Measurements from ENCODE around the gene PRKAG1. TPM values are rescaled to one million over a fixed set of nuclear protein-coding genes. Genes with fewer than 3 reads are reported as not detected.

Gene PRKAG1
- total RNA-seq, 4 donors from 2014 or later: 55.9 to 79.9 (median 64.2) TPM

DNA sequence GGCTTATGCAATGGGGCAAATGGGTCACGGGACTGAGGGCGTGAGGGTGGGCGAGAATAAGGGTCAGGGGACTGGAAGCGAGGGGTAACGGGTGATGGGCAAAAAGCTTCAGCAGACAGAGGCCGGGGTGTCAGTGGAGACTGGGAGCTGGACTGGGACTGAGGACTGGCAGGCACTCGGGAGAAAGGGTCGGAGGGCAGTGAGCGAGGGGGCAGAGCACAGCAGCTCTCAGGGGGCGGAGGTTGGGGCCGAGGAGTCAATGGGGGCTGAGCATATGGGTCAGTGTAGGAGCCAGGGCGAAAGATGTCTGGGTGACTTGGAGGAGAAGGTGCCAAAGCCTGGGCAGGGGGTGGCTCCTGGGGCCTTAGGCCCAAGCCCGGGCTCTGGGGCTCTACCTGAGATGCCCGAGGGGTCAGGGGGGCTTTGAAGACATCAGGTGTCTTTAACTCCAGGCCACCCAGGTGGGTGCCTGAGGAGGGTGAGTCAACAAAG is 21.8 kb upstream of the PRKAG1 start:
- 86 to 87% methylated on average over 3 to 14 of the region's 14 CpGs for WGBS, 2 donors (ENCODE audit: low coverage in 1 of 2)
- ATAC-seq: peak; percentile 13

DNA sequence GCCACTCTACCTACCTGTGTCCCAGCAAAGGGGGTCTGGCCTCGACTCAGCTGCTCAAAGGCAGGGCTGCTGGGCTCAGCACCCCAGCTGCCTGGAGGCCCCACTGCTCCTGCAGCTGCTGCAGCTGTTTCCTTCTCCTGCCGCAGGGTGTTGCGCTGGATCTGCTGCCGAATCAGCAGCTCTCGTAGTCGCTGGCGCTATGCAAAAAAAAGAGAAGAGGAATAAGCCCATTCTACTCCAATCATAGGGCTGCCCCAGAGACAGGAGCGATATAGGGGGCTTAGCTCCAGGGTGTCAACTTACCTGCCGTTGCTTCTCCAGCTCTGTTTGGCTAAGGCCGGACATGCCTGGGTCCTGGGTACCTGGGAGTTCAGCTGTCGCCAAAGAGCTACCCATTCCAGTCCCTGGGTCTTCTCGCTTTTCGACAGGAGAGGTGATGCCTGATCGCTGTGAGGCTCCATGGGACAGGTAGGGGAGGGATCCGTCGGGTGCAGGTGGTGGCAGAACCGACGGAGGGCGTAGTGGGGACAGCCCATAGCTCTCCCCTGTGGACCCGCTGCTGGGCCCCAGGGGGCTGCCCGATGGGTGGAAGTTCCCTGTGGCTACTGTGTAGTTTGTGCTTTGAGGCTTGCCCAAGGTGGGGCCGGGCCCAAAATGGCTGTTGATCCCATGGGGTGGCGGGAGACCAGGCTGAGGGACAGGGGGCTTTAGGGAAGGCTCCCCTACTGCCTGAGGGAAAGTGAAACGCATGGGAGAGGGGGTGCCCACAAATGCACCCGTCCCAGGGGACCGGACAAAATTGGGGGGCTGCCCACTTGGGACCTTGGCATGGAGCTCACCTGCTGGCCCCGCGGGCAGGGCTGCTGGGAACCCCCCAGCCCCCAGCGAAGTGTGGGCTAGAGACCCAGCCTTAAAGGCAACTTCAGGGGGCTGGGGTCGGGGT is 21.1 kb upstream of the PRKAG1 start:
- no peak overlapping the region for H3K27ac ChIP-seq
- no peaks in the 10 kb centered on the region for H3K4me1 ChIP-seq
- no peaks in the 10 kb centered on the region for H3K27me3 ChIP-seq
- H3K4me3 ChIP-seq: no peak overlapping the region
- H3K9me3 ChIP-seq: no peaks in the 10 kb centered on the region
- 76 to 83% methylated on average over 1 to 6 of the region's 30 CpGs for whole genome bisulfite sequencing, 2 donors (ENCODE audit: low coverage in 1 of 2)
- H3K36me3 ChIP-seq: peaks cover 0 to 94% of the 10 kb centered on the region in 2 donors
- ATAC-seq: no peak
- TF ChIP-seq POLR2A (IDR thresholded peaks at IDR 0.05) (no peak), POLR2AphosphoS5 (IDR thresholded peaks at IDR 0.05) (no peak), EP300 (IDR thresholded peaks at IDR 0.05) (no peak)
- TF ChIP-seq, protein P1, sequence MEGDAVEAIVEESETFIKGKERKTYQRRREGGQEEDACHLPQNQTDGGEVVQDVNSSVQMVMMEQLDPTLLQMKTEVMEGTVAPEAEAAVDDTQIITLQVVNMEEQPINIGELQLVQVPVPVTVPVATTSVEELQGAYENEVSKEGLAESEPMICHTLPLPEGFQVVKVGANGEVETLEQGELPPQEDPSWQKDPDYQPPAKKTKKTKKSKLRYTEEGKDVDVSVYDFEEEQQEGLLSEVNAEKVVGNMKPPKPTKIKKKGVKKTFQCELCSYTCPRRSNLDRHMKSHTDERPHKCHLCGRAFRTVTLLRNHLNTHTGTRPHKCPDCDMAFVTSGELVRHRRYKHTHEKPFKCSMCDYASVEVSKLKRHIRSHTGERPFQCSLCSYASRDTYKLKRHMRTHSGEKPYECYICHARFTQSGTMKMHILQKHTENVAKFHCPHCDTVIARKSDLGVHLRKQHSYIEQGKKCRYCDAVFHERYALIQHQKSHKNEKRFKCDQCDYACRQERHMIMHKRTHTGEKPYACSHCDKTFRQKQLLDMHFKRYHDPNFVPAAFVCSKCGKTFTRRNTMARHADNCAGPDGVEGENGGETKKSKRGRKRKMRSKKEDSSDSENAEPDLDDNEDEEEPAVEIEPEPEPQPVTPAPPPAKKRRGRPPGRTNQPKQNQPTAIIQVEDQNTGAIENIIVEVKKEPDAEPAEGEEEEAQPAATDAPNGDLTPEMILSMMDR (IDR thresholded peaks at IDR 0.05): no peak

More for the DNA sequence above, 21.8 kb upstream of the PRKAG1 start:
- TF ChIP-seq POLR2AphosphoS5 (IDR thresholded peaks at IDR 0.05): no peak
- H3K27me3 ChIP-seq: no peaks in the 10 kb centered on the region
- no peak overlapping the region for H3K27ac ChIP-seq
- no peaks in the 10 kb centered on the region for H3K9me3 ChIP-seq
- H3K36me3 ChIP-seq: peaks cover 0 to 94% of the 10 kb centered on the region in 2 donors
- H3K4me3 ChIP-seq: no peak overlapping the region
- no peaks in the 10 kb centered on the region for H3K4me1 ChIP-seq

DNA sequence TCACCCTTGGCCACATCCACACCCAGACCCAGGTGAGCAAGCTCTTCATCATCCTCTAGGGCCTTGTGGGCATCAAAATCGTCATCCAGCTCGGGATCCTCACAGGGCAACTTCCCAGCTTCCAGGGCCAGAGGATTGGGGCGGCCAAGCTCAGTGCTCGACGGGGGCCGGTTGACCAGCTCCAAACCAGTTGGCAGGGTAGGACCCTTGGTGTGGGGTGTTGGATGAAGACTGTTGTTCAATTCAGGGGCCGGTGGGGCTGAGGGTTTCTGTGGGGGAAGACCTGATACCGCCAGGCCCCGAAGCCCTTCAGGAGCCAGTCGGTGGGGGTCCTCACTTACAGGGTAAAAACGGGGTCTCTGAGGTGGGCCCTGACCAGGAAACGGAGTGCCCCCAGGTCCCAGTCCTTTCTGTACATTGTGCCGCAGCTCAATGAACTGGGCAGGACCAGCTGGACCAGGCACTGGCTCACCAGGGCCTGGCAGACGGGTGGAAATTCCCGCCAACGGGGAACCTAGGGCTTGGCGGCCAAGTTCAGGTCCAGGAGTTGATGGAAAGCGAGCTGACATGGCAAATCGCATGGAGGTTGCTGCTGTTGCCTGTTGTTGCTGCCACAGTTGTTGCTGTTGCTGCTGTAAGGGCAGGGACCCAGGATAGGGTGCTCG is 19.8 kb upstream of the PRKAG1 start:
- H3K4me3 ChIP-seq: no peak overlapping the region
- 90 to 92% methylated on average over 2 to 3 of the region's 20 CpGs for WGBS, 2 donors (ENCODE audit: low coverage in 1 of 2)
- peaks cover 0 to 94% of the 10 kb centered on the region in 2 donors for H3K36me3 ChIP-seq
- H3K27ac ChIP-seq: no peak overlapping the region
- peaks cover 0 to 11% (median 0%) of the 10 kb centered on the region in 3 donors for H3K4me1 ChIP-seq
- H3K9me3 ChIP-seq: no peaks in the 10 kb centered on the region
- no peak for ATAC-seq
- TF ChIP-seq, protein P1 (IDR thresholded peaks at IDR 0.05): no peak
- no peak for TF ChIP-seq POLR2AphosphoS5 (IDR thresholded peaks at IDR 0.05)
- TF ChIP-seq EP300 (IDR thresholded peaks at IDR 0.05): no peak
- TF ChIP-seq POLR2A (IDR thresholded peaks at IDR 0.05): no peak
- no peaks in the 10 kb centered on the region for H3K27me3 ChIP-seq

DNA sequence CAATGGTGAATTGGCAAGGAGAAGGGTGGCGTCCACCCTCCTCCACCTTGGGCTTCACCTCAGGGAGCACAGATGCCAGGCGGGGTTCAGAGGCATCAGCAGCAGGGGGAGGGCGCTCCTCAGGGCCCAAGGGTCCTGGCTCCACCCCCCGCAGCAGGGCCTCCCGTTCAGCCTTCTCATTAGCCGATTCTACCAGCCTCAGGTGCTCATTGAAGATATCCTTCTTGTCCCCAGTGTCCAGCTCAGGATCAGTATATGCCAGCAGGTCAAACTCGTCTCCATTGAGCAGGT is 19.3 kb upstream of the PRKAG1 start:
- no peak for ATAC-seq
- TF ChIP-seq, protein P1 (IDR thresholded peaks at IDR 0.05): no peak
- no peak for TF ChIP-seq POLR2AphosphoS5 (IDR thresholded peaks at IDR 0.05)
- TF ChIP-seq POLR2A (IDR thresholded peaks at IDR 0.05): no peak
- no peak for TF ChIP-seq EP300 (IDR thresholded peaks at IDR 0.05)
- H3K4me3 ChIP-seq: no peak overlapping the region
- peaks cover 0 to 94% of the 10 kb centered on the region in 2 donors for H3K36me3 ChIP-seq
- 67% methylated on average over 2 of the region's 7 CpGs; no CpG with 5 or more reads in 1 of the 2 donors for WGBS, 2 donors (ENCODE audit: low coverage in 1 of 2)
- H3K4me1 ChIP-seq: peaks cover 0 to 16% (median 0%) of the 10 kb centered on the region in 3 donors
- no peaks in the 10 kb centered on the region for H3K27me3 ChIP-seq
- H3K9me3 ChIP-seq: no peaks in the 10 kb centered on the region
- no peak overlapping the region for H3K27ac ChIP-seq

DNA sequence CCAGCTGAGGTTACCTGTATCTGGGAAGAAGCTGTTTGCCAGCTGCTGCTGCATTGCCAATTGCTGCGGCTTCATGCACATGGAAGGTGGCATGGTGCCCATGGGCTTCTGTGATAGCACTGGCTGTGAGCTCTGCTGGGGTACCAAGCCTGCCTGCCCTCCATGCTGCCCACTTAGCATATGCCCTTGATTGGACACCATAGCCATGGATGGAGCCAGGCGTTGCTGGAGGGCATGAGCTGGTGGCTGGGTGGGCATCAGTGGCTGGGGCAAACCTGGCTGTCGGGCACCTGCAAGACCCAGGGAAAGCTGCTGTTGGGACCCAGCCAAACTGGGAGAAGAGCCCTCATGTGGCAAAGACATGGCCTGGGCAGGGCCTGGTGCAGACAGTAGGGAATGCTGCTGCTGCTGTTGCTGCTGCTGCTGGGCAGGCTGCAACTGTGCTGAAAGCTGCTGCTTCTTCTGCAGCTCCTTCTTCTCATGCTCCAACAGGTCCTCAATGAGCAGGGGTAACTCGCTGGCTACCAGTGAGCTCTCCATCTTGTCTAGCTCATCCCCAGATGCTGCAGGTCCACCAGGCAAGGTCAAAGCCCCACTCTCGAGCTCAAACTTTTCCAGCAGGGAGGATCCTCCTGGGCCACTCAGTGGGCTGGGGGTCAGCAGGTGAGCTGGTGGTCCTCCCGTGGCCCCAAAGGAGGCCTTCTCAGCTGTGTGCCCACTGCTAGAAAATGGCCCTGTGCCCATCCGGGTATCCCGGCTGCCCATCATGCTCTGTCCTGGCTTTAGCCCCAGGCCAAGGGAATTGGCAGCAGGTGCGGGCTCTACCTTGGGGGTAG is 18.8 kb upstream of the PRKAG1 start:
- H3K4me3 ChIP-seq: no peak overlapping the region
- WGBS, 2 donors (ENCODE audit: low coverage in 1 of 2): 82% methylated on average over 2 of the region's 9 CpGs; no CpG with 5 or more reads in 1 of the 2 donors
- peaks cover 0 to 94% of the 10 kb centered on the region in 2 donors for H3K36me3 ChIP-seq
- no peak overlapping the region for H3K27ac ChIP-seq
- H3K9me3 ChIP-seq: no peaks in the 10 kb centered on the region
- no peak for ATAC-seq
- no peaks in the 10 kb centered on the region for H3K27me3 ChIP-seq
- TF ChIP-seq POLR2A (IDR thresholded peaks at IDR 0.05) (no peak), EP300 (IDR thresholded peaks at IDR 0.05) (no peak), POLR2AphosphoS5 (IDR thresholded peaks at IDR 0.05) (no peak)
- TF ChIP-seq, protein P1 (IDR thresholded peaks at IDR 0.05): no peak
- H3K4me1 ChIP-seq: peaks cover 0 to 22% (median 0%) of the 10 kb centered on the region in 3 donors

Measured in gastroesophageal sphincter (tissue), 4 donors.